Activated CD8-positive, alpha-beta memory T cell treated with anti-CD3 and anti-CD28 coated beads, Interleukin-2, amount 50 U/mL, for 1 hour (primary cell): Measurements from ENCODE around the gene THRB.

ENCODE experiments used
- DNase-seq: peaks from one replicate; pipeline ENCODE4 v3.0.0-alpha.2; 2020; ENCODE audit errors: extremely low read depth

The THRB gene

DNA sequence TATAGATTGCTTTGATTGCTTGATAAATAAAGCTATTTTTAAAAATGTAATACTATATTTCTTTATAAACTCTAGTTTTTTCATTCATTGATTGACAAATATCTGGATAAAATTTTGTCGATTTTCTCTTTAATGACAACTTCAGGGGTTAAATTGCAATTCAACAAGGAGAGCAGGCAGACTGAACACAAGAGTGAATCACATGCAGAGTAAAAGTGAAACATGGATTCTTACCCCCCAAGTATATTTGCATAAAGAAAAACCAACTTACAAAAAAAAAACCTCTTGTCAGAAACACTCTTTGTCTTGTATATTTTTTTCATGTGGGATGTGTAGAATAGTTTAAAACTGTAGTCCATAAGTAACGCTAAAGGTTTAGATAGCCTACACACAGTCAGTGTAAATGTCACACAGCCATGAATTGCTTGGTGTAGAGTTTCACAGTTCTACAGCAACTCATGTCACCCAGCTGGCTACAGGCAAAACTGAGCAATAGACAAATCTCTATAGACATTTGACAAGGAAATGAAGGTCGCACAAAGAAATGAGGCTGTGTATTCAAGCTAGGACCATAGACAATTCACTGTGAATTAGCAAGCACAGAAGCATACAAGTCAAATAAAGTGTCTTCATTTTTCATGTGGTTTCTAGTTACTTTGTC lies 141.6 kb downstream of the THRB start:
- DNase-seq: no peak

DNA sequence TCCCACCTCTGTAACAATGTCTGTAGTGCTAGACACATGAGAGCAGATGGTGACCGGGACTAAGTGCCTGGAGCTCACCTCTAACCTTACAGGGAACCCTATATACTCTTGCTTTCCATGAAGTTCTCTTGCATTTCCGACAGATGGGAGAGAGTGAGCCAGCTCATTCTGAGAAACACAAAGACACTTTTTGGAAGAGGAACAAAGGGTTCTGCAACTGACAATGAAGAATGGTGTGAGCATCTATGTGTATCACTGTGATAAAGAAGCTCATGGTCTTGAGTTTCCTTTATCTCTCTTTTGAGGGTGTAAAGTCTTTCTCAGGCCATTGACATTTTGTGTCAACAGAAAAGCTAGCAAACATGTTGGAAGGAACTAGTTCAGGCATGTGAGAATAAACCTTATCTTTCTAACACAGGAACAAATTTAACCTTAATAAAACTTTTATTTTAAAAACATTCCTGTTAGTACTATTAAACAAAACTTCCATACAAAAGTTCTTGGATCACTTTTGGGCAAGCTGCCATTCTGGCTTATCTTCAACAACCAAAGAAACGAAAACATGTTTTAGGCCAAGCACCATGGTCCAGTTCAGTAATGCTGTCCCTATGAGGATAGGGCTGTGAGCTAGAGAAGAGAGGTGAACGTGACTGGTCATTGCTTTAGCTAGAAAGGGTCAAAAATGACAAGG lies 142.7 kb downstream of the THRB start:
- no peak for DNase-seq

DNA sequence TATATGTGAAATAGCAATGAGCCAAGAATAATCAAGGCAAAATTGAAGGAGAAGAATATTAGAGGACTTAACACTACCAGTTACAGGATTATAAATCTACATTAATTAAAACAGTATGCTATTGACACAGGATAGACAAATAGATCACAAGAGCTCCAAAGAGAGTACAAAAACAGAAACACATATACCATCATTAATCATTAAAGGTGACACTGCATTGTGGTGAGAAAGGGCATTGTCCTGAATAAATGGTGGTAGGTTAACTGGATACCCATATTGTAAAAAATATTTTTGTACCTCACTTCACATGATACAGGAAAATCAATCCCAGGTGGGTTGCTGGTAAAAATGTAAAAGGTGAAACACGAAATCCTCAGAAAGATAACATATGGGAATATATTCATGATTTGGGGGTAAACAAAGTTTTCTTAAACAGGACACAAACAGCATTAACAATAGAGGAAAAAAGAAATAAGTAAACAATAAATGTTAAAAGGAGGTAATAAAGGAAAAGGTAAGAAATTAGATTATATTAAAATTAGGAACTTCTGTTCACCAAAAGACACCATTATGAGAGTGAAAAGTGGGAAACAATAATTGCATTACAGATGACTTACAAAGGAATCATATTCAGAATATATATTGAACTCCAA lies 145.2 kb downstream of the THRB start:
- DNase-seq: no peak

DNA sequence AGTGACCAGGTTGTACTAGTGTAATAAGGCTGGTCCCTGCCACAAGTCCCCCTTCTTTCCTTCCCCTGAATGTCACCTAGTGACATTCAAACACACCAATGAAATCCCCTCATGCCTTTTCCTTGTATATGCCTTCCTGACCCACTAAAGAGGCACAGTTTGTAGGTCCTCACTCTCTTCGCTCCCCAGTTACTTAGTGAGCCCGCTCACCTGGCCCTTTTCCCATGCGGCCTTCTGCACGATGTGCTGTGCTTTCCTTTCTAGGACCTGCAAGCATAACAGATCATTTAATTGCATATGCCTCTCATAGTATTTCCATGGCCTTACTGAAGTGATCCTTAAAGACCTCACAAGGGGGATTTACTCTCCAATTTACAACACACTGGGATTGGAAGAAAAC lies 146.3 kb downstream of the THRB start:
- DNase-seq: no peak

DNA sequence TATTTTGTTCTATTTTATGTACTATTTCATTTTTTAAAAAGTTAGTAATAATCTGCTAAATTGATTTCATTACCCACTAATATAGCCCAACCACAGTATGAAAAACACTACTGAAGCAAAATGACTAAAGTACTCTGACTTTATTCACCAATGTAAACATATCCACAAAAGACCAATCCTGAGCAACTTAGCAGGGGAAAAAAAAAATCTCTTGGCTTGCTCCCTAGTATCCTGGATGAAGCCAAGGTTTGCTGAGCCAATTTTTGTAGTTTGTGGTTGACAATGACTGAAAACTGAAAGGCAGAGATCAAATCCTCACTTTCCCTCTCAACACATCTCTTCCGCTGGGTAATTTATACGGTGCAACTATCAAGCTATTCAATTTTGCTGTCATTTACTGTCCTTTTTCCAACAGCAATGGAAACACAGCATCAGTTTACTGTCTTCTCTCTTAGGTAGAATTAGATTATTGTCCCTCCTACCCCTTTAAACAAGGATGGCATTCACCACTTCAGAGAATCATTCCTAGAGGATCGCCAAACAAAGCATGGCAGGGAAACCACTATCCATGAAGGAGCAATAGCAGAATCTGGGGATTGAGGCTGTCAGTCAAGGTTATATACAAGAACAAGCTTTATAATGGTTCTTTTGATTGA lies 149.7 kb downstream of the THRB start:
- DNase-seq: no peak

DNA sequence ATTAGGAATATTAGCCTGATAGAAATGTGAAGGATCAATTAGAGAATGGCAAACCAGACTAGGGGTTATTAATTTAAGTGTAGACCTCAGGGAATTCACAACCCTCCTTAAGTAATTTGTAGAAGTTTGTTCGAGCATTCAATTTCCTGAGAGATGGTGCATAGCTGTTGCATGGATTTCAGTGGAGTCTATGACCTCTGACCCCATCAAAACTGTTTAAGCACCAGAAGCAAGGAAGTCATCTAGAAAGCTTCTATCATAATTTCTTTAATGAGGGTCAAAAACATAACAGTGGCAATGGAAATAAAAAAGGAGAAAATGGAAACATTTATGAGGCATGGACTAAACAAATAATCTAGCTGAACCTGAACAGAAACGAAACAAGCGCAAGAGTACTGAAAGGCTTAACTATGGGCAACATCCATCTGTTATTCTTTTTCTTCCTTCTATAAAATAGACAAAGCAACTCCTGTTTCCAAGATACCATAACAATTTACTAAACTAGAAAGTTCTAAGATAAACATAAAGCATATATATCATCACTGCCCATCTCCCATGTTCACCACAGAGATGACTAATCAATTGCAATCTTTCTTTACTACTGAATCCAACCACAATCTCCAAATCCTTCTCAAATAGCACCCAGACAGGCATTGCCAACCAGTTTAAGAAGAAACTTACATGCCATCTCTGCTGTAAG lies 151.4 kb downstream of the THRB start:
- no peak for DNase-seq

DNA sequence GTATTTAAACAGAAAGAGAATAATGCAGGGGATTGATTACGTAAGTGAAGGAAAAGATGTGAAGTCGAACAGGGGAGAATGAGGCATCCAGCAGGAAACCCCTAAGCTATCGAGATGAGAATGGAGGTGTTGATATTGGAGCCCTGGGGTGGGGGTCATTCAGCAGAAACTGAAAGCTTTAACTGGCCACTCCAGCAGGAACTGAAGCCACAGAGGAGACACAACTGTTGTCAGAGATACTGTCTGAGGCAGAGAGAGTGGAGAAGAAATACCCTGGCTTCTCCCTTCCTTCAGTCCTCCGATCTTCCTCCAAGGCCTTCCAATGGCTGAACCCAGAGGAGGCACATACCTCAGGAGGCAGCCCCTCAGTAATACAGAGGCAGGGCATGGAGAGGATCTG lies 152.4 kb downstream of the THRB start:
- DNase-seq: no peak

DNA sequence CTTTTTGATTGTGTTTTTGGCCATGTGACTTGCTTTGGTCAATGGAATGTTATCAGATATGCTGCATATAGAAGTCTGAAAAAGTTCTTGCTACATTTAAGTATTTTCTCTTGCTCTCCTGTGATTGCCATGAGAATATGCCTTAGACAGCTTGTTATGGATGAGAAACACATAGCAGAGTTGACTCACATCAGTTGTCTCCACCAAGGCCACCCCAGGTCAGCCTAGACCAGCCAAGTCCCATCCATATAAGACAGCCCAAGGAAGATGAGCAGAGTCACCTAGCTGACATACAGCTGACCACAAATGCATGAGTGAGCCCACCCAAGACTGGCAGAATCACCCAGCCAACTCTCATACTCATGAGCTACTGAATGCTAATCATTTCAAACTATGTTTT lies 153.0 kb downstream of the THRB start:
- no peak for DNase-seq

DNA sequence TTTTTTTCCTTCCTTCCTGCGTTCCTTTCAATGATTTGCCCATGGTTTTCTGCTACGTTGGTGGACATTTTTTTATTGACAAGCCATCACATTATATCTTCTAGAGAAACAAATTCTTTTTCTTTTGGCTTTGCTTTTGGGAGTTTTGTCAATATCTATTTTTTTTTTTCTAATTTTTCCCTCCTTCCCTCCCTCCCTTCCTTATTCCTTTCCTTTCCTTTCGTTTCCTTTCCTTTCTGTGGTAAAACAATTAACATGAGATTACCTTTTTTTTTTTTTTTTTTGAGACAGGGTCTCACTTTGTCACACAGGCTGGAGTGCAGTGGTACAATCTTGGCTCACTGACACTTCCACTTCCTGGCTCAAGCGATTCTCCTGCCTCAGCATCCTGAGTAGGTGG lies 153.7 kb downstream of the THRB start:
- DNase-seq: no peak

DNA sequence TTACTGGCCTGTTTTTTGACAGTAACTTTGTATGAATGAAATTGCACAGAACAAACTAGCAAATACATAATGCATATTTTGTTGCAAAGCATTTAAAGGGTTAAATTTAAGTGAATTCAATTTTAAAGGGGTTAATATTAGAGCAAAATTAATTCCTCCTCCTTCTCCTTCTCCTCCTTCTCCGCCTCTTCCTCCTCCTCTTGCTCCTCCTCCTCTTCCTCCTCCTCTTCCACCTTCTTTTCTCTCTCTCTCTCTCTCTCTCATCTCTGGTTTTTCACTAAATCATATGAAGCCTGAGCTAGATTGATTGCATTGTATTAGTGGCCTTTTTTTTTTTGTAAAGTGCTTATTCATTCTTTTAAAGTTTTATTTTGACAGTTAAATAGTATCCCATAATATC lies 154.5 kb downstream of the THRB start:
- DNase-seq: no peak

DNA sequence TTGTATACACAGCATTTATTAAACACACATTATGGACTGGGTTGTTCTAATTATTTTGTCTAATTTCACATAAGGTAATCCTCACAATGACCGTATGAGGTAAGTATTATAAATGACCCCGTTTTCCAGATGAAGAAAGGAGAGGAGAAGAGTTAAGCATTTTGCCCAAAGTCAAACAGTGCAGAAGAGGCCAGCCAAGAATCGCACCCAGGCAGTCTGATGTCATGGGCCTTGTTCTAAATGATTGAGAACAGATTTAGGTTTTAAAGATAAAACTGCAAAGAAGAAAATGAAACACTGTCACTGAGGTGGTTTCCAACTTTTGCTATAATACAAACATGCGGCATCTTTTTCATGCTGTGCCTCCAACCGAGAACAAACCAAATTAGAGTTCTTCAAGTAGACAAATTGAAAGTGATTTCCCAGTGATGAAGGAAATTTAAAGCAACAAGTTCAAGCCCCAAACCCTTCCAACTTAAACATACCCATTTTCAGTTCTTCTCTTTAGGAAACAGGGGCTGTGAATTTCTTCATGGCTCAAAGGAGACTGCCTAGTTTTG lies 155.3 kb downstream of the THRB start:
- DNase-seq: no peak

DNA sequence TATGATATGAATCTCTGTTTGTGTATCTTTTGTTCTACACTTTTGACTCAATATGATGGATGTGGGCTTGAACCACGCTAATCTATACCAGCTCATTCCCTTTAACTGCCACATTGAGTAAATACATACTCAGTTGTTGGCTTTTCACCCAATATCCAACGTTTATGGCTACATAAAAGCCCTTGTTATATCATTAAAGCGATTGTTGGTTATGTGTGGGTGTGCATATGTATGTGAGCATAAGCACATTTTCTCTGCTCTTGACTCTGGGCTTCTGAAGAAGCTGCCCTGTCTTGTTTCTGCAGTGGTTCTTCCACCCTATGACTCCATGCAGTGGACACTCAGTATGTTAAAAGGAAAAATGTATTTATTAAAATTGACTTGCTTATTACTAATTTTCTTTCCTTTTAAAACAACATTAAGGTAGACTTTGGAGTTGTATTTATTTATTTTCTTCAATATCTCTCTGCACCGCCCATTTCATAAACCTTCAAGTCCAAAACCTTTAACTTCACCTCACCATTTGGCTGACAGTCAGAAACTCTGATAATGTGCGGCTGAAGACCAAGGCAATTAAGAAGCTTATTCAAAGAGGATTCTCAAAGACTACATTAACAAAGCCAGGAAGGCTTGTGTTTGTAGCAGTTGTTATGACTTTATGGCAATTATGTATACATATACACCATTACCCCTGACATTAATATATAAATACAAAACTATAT lies 156.1 kb downstream of the THRB start:
- DNase-seq: no peak

DNA sequence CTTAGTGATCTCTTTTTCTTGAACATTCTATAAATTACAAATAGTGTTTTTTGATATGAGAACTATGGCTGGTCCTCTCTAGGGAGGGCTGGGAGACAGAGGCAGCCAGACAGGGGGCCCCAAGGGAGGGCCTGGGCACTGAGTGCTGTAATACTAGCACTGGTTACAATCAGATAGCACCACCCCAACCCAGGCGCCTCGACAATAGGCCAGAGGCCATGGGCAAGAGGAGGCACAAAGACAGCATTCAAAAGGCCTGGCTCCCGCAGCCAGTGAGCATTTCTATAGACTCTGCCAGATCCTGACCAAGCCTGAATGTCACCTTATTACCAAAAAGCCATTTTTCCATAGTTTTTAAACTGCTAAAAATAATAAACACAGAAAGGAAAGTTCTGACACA lies 158.5 kb downstream of the THRB start:
- no peak for DNase-seq

DNA sequence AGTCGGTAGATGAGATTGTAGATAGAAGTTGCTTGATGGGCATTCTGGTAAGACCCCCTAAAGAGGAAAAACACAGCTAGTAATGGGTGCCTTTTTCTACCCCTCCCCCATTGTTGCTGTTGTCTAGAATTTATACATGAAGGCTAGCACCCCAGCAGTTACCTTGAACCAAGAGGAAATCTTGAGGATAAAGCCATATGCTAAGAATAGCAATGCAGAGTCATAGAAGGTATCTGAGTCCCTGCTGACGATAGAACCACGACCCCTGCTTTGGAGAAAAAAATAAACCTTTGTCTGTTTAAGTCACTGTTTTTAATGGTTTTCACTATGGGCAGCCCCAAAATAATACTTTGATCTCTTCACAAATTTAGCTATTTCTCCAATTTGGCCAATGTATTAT lies 162.6 kb downstream of the THRB start:
- no peak for DNase-seq

DNA sequence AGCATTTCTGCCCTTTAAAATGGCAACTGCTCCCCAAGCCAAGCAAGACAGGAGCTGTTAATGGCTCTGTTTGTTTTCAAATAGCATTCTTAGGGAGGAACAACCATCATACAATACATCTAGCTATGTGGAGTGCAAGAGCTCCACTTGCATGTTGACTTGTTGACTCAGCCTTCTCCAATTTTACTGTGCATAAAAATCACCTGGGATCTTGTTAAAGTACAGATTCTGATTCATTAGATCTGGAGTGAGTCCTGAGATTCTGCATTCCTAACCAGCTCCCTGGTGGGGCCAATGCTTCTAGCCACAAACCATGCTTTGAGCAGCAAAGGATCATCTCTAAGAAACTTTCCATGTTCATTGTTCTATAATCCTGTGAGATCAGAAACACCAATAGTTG lies 171.4 kb downstream of the THRB start:
- DNase-seq: no peak

DNA sequence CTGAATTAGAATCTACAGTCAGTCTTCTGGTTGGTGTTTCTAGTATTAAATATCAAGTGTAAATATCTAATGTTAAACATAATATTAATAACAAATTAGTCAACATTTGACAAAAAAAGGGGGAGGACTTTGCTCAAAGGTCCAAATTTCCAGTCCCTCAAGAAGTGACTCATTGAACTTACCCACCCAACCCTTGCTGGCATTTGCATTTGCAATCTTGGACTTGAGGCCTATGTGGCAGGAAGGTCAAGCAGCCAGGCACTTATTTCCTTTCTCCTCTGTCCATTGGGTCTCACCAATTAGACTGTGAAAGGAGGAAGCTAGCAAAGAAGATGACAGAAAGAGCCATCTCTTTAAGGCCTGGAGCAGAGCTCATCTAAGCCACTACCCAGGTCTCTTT lies 174.0 kb downstream of the THRB start:
- DNase-seq: no peak

DNA sequence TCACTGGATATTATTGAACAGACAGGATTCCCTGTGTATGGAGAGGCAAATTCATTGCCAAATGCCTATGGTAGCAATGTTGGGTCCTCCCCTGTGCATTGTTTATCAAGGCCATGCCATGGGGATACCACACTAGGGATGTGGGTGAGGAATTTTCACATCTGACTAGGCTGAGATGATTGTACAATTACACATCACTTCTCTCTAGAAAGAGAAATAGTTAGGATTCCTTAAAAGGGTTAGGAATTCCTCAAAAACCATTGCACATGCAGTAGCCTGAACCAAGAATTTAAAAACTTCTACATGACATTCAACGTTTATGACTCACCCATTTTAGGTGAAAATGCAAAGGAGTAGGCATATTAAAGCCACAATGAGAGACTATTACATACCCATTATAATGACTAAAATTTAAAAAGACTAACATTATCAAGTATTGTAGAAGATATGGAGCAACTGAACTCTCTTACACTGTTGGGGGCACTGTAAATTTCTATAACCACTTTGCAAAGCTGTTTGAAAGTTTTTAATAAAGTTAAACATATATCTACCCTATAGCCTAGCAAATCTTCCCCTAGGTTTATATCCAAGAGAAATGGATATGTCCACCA lies 175.9 kb downstream of the THRB start:
- no peak for DNase-seq

DNA sequence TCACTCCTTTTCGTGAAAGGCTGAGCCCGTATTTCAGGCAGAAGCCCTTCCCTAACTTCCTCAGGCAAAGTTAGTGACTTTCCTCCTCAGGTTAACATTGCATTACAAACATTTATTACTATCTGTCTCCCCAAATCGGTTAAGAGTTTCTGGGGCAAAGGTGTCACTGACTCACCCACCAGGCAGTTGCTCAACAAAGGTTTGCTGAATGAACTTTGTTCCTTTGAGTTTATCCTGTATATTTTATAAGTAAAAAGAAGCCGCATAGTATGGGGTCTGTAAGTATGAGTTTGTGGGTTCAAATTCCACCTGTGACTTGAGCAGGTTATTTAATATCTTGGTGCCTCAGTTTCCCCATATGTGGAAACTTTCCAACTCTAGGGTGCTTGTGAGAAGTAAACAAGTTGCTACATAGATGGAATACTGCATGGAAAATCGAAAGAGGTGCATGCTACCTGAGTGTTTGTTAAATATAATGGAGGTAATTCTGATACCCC lies 177.7 kb downstream of the THRB start:
- no peak for DNase-seq

DNA sequence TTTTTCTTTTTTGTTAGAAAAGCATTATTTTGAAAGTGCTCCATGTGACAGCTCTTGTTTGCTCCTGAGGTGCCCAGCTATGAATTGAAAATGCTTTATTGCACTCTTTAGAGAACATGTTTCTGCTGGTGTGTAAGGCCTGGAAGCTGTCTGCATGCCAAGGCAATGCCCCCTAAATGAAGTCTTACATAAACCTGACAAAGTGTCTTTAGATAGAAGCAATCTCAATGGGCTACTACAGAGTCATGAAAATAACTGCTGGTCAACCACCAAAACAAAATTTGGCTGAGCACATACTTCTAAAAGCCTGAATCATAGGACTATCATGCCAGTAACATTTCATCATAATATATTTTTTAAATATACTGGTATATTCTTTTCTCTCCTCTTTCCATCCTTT lies 178.7 kb downstream of the THRB start:
- no peak for DNase-seq

DNA sequence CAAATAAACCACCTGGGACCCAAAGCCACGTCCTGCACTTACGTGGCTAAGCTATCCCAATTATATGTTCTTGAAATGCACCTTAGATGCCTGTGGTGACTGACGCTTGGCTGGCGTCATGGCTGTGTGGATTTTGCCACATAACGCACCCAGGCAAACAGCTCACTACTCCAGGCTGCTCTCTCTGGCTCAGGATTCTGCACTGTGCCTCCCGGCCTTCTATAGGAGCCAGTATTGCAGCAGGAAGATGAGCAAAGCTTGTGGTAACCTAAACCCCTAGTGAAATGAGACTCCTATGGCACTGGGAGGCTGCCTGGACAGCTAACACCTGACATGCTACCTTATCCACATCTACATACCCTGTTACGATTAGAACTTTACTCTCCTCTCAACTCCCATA lies 179.3 kb downstream of the THRB start:
- DNase-seq: no peak

DNA sequence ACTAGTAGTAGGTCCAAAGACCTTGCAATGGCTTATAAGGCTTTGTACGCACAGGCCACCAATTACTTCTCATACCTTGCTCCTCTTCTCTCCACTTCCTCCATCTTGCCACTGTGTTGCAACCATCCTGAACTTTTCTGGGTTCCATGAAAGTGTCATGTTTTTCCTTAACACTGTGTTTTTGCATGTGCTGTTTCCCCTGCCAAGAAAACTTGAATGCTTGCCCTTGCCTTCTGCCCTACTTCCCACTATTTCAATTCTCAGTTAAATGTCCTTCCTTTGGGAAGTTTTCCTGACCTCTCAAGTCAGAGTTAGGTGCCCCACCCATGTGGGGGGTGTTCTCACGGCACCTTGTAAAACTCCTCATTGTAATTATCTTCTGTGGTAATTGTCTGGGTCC lies 182.8 kb downstream of the THRB start:
- DNase-seq: no peak
